Endothelial cell of umbilical vein (primary cell): ENCODE data around the gene DUT. TPM values are rescaled to one million over a fixed set of nuclear protein-coding genes. Genes with fewer than 3 reads are reported as not detected.

Experiments used
- BruUV-seq: library from RNA; stranded (reverse); fragments of 400-500 nt; replicated peaks from 2 replicates; lab custom pipeline; 2021; lab: Mats Ljungman, UMichigan
- CTCF ChIA-PET: fragments of 300-600, 350-600 bp; sonication (Branson Sonifier 250); formaldehyde crosslinking; loops from one replicate; lab custom pipeline; 2021; ENCODE audit warnings: antibody characterized with exemption, inconsistent platforms; lab: Charles Lee
- POLR2A ChIA-PET: fragments of 300-600, 350-600 bp; sonication (Branson Sonifier 250); formaldehyde crosslinking; loops from one replicate; lab custom pipeline; 2021; ENCODE audit warnings: antibody characterized with exemption, inconsistent platforms; lab: Charles Lee
- DNase-seq: peaks from one replicate; pipeline ENCODE4 v3.0.0-alpha.2; 2011; ENCODE audit warnings: low read depth, low spot score
- FAIRE-seq: peaks from 2 replicates; lab custom pipeline; 2011; peaks lifted over from hg19 to GRCh38; lab: Jason Lieb, UNC
- H2AFZ ChIP-seq: 2 replicates; pipeline ENCODE4 v1.6.0; 2012; ENCODE audit warnings: low read depth, low read length, control low read depth, inconsistent platforms
- H3K27ac ChIP-seq: 2 replicates; pipeline ENCODE4 v1.5.1; 2011; ENCODE audit warnings: low read depth, mild to moderate bottlenecking, control low read depth, low read length, moderate library complexity; ENCODE audit not compliant: insufficient read depth
- H3K27me3 ChIP-seq, 2 experiments: 2 replicates each; pipeline versions ENCODE4 v1.6.0 to v1.6.1; 2011; ENCODE audit warnings: low read length in 2 of 2, mixed read lengths in 1 of 2; ENCODE audit not compliant: control insufficient read depth in 2 of 2, insufficient read depth in 2 of 2
- H3K36me3 ChIP-seq, 2 experiments: 2 replicates in 1 of 2; 3 replicates in 1 of 2; pipeline ENCODE4 v1.5.1; 2011; ENCODE audit warnings: low read length in 2 of 2, mild to moderate bottlenecking in 1 of 2, moderate library complexity in 1 of 2; ENCODE audit not compliant: control insufficient read depth in 2 of 2, insufficient read depth in 2 of 2; ENCODE audit errors: extremely low read depth in 1 of 2
- H3K4me1 ChIP-seq: 3 replicates; pipeline ENCODE4 v1.5.1; 2011; ENCODE audit warnings: mild to moderate bottlenecking, low read length; ENCODE audit not compliant: control insufficient read depth, insufficient read depth; ENCODE audit errors: extremely low read depth
- H3K4me2 ChIP-seq: 2 replicates; pipeline ENCODE4 v1.6.1; 2011; ENCODE audit warnings: low read length, control low read depth, mixed read lengths; ENCODE audit not compliant: insufficient read depth
- H3K4me3 ChIP-seq, 3 experiments: fragments of 200-600 bp in 1 of 3; sonication (generic), shearing (Covaris generic) in 1 of 3; replicated peaks in 1 of 3; 2 replicates each; pipeline ENCODE4 v1.5.1; 2011 to 2016; ENCODE audit warnings: control low read depth in 3 of 3, low read length in 3 of 3, mild to moderate bottlenecking in 2 of 3, inconsistent platforms in 1 of 3, low read depth in 1 of 3, moderate library complexity in 1 of 3; ENCODE audit not compliant: insufficient read depth in 1 of 3
- H3K79me2 ChIP-seq: 2 replicates; pipeline ENCODE4 v1.6.0; 2012; ENCODE audit warnings: low read length, inconsistent platforms; ENCODE audit not compliant: control insufficient read depth, insufficient read depth
- H3K9ac ChIP-seq: replicated peaks from 2 replicates; pipeline ENCODE3; 2011; ENCODE audit warnings: low read length, control low read depth; ENCODE audit not compliant: insufficient read depth; ENCODE audit errors: extremely low read depth
- H3K9me1 ChIP-seq: replicated peaks from 3 replicates; pipeline ENCODE4 v1.6.0; 2011; ENCODE audit warnings: mild to moderate bottlenecking, low read length; ENCODE audit not compliant: control insufficient read depth, insufficient read depth; ENCODE audit errors: extremely low read depth
- H3K9me3 ChIP-seq: replicated peaks from 2 replicates; pipeline ENCODE4 v1.5.1; 2012; ENCODE audit warnings: low read length, inconsistent platforms; ENCODE audit not compliant: control insufficient read depth, insufficient read depth
- H4K20me1 ChIP-seq: replicated peaks from 2 replicates; pipeline ENCODE3; 2011; ENCODE audit warnings: mild to moderate bottlenecking, low read length; ENCODE audit not compliant: control insufficient read depth, insufficient read depth; ENCODE audit errors: extremely low read depth
- EZH2 ChIP-seq: IDR thresholded peaks from 2 replicates; pipeline ENCODE4 v1.6.1; 2012; ENCODE audit warnings: borderline replicate concordance, low read depth, mild to moderate bottlenecking, moderate library complexity, low read length, inconsistent platforms; ENCODE audit not compliant: severe bottlenecking
- FOS ChIP-seq: IDR thresholded peaks from 2 replicates; pipeline ENCODE4 v1.6.1; 2011; ENCODE audit warnings: mild to moderate bottlenecking, low read length, moderate library complexity, borderline replicate concordance; ENCODE audit not compliant: insufficient read depth
- GATA2 ChIP-seq: IDR thresholded peaks from 2 replicates; pipeline ENCODE4 v1.7.0; 2011; ENCODE audit warnings: low read depth, mild to moderate bottlenecking, moderate library complexity, mixed read lengths, low read length; ENCODE audit not compliant: insufficient read length, insufficient read depth
- JUN ChIP-seq: IDR thresholded peaks from 2 replicates; pipeline ENCODE4 v1.6.1; 2011; ENCODE audit warnings: borderline replicate concordance, low read depth; ENCODE audit not compliant: insufficient read length, insufficient read depth
- MYC ChIP-seq: IDR thresholded peaks from one replicate; pipeline ENCODE4 v1.6.1; 2011; ENCODE audit warnings: mild to moderate bottlenecking, low read depth, low read length
- POLR2A ChIP-seq: IDR thresholded peaks from 2 replicates; pipeline ENCODE4 v1.6.1; 2012; ENCODE audit warnings: low read depth, mild to moderate bottlenecking, control low read depth, low read length
- POLR2AphosphoS5 ChIP-seq: IDR thresholded peaks from 2 replicates; pipeline ENCODE4 v1.6.1; 2012; ENCODE audit warnings: low read depth, mild to moderate bottlenecking, control low read depth, low read length, moderate library complexity; ENCODE audit not compliant: insufficient read depth
- dilution Hi-C: fragments of 300-500 bp; cut with MboI; formaldehyde crosslinking; loops from one replicate; pipeline ENCODE4 v1.15.0; 2019; ENCODE audit warnings: low sequenced_read_pairs; ENCODE audit not compliant: extremely low pct_ligation_motif_present
- intact Hi-C: fragments of 100-400 bp; cut with micrococcal nuclease; formaldehyde crosslinking; loops from one replicate; pipeline ENCODE4 v1.10.0; 2022
- polyA plus RNA-seq, 4 experiments: library from polyadenylated mRNA; depleted of rRNA in 3 of 4; stranded (reverse) in 3 of 4; unstranded in 1 of 4; fragments of >200 nt; gene quantifications; 2 replicates each; pipeline versions ENCODE4 v1.2.1 to v1.2.3, GENCODE V29; 2011 to 2012; ENCODE audit warnings: missing spikeins in 1 of 4
- total RNA-seq: library from RNA; stranded (reverse); gene quantifications from 2 replicates; pipeline ENCODE4 v1.2.3, GENCODE V29; 2021
- TF ChIP-seq, protein P1 (sequence below), 2 donors: IDR thresholded peaks; 1 replicate in 1 of 2; 2 replicates in 1 of 2; pipeline ENCODE4 v1.5.1; 2011; ENCODE audit warnings: low read length in 2 of 2, mild to moderate bottlenecking in 2 of 2, moderate library complexity in 2 of 2, control low read depth in 1 of 2, inconsistent platforms in 1 of 2, low read depth in 1 of 2; ENCODE audit not compliant: insufficient read depth in 1 of 2; ENCODE audit errors: extremely low read depth in 1 of 2
- TF ChIP-seq, protein P2 (sequence below): IDR thresholded peaks from 2 replicates; pipeline ENCODE4 v1.6.1; 2011; ENCODE audit not compliant: insufficient read depth, insufficient read length

DUT gene
- total and polyA plus RNA-seq, 2 donors (not counting 3 experiments of a cell fraction or from before 2014, with no cell fraction given) = 59.9 to 135 TPM

DNA sequence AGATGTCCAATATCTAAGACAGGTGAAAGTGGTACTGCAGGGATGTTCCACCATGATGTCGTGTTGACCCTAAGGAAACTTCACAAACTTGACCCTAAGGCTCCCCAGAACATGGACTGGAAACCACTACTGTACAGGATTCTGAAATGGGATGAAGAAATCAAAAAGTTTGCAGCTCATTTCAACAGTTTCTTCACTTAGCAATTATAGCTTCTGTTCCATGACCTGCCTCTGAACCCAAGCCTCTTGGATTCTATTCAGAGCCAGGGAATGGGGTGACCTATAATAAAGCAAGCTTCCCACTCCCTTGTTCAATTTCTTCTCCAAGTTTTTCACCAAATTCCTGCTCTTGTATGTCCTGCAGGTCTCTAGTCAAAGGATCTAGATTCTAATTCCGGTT lies 40.7 kb downstream of the DUT start:
- no peaks in the 10 kb centered on the region for H3K36me3 ChIP-seq
- H3K4me1 ChIP-seq = peaks cover 10% of the 10 kb centered on the region
- H3K27me3 ChIP-seq = no peaks in the 10 kb centered on the region
- dilution Hi-C loops = no loop called here
- FAIRE-seq (no peak), DNase-seq (no peak)
- H3K4me2 ChIP-seq = no peak overlapping the region
- H3K9me3 ChIP-seq = no peaks in the 10 kb centered on the region
- no peaks in the 10 kb centered on the region for H4K20me1 ChIP-seq
- CTCF ChIA-PET = interaction anchor here (1.0 to 1.2 kb wide), 2 partner anchors 9 to 13 kb away, joined by 4 to 5 read pairs; no protein-coding TSS in a partner anchor
- H3K9me1 ChIP-seq = no peaks in the 10 kb centered on the region
- no peak overlapping the region for H2AFZ ChIP-seq
- no peak overlapping the region for H3K9ac ChIP-seq
- H3K79me2 ChIP-seq = no peaks in the 10 kb centered on the region
- no TSS peak for BruUV-seq
- no peak overlapping the region for H3K4me3 ChIP-seq
- POLR2A ChIA-PET = interaction anchor here (0.6 kb wide), 2 partner anchors 17 to 464 kb away, joined by 3 to 4 read pairs; no protein-coding TSS in a partner anchor
- no peak for TF ChIP-seq MYC
- TF ChIP-seq POLR2A = no peak
- TF ChIP-seq POLR2AphosphoS5 = no peak
- TF ChIP-seq, protein P1, sequence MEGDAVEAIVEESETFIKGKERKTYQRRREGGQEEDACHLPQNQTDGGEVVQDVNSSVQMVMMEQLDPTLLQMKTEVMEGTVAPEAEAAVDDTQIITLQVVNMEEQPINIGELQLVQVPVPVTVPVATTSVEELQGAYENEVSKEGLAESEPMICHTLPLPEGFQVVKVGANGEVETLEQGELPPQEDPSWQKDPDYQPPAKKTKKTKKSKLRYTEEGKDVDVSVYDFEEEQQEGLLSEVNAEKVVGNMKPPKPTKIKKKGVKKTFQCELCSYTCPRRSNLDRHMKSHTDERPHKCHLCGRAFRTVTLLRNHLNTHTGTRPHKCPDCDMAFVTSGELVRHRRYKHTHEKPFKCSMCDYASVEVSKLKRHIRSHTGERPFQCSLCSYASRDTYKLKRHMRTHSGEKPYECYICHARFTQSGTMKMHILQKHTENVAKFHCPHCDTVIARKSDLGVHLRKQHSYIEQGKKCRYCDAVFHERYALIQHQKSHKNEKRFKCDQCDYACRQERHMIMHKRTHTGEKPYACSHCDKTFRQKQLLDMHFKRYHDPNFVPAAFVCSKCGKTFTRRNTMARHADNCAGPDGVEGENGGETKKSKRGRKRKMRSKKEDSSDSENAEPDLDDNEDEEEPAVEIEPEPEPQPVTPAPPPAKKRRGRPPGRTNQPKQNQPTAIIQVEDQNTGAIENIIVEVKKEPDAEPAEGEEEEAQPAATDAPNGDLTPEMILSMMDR (IDR thresholded peaks at IDR 0.05; ENCODE audit: extremely low read depth in 1 of 2, insufficient read depth in 1 of 2, low read depth in 1 of 2, low read length in 2 of 2) = no peak
- TF ChIP-seq FOS = no peak
- TF ChIP-seq GATA2 = no peak
- no peak for TF ChIP-seq JUN
- TF ChIP-seq EZH2 = no peak
- TF ChIP-seq, protein P2, sequence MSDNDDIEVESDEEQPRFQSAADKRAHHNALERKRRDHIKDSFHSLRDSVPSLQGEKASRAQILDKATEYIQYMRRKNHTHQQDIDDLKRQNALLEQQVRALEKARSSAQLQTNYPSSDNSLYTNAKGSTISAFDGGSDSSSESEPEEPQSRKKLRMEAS = no peak
- no peak overlapping the region for H3K27ac ChIP-seq
- intact Hi-C loops = no loop called here
